ENCODE results near the gene SYPL2. TPM values are rescaled to one million over a fixed set of nuclear protein-coding genes. Genes with fewer than 3 reads are reported as not detected.

The SYPL2 gene
- total and polyA plus RNA-seq, 11 donors = 11.3 to 39.7 (median 25.4) TPM

DNA sequence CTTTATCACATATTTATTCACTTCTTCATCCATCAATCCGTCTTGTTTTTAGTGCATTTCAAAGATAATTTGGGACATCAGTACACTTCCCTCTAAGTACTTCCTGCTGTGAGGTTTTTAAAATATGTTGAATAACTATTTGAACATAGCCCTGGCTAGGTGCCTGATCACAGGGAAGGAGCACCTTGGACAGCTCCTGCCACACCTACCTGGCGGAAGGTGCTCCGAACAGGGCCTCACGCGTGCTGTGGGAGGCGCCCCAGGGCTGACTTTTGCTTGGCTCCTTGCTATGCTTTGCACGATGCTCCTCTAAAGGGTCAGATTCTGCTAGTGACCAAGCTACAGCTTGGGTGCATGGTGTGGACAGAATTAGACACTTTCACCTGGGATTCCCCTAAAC lies 12.5 kb downstream of the SYPL2 start:
- TF ChIP-seq CTCF (IDR thresholded peaks at IDR 0.05) = no peak
- TF ChIP-seq POLR2A (IDR thresholded peaks at IDR 0.05) = no peak
- Histone ChIP-seq H3K4me1 (peaks cover 0 to 22% (median 7%) of the 10 kb centered on the region in 12 donors), H3K27ac (no peak overlapping the region), H3K27me3 (peaks cover 0 to 3% (median 0%) of the 10 kb centered on the region in 9 donors), H3K36me3 (peaks cover 0 to 27% (median 10%) of the 10 kb centered on the region in 9 donors), H3K9me3 (no peaks in the 10 kb centered on the region), H3K4me3 (no peak overlapping the region)
- DNase-seq = peak in 1 of 5 donors; percentile 10
- intact Hi-C loops (cut with DNase I) = no loop called here
- ATAC-seq = no peak
- 46 to 54% (median 51%) methylated on average over 7 of the region's 7 CpGs for WGBS, 4 donors

DNA sequence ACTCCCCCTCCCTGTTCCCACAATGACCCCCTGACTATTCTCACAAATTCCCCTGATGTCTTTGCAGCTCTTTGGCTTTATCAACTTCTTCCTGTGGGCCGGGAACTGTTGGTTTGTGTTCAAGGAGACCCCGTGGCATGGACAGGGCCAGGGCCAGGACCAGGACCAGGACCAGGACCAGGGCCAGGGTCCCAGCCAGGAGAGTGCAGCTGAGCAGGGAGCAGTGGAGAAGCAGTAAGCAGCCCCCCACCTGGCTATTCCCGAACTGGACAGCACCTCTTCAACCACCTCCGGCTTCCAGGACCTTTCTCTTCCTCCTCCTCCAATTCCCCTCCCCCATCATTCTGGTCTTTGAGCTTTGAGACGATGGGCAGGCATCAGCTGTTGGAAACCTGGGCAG lies 13.0 kb downstream of the SYPL2 start:
- Histone ChIP-seq H3K9me3 (no peaks in the 10 kb centered on the region), H3K4me1 (peaks cover 0 to 21% (median 8%) of the 10 kb centered on the region in 12 donors), H3K27ac (no peak overlapping the region), H3K4me3 (no peak overlapping the region), H3K27me3 (peaks cover 0 to 3% (median 0%) of the 10 kb centered on the region in 9 donors), H3K36me3 (peaks cover 0 to 27% (median 10%) of the 10 kb centered on the region in 9 donors)
- 67 to 75% (median 70%) methylated on average over 5 of the region's 5 CpGs for WGBS, 4 donors
- no peak for TF ChIP-seq CTCF (IDR thresholded peaks at IDR 0.05)
- no peak for TF ChIP-seq POLR2A (IDR thresholded peaks at IDR 0.05)
- ATAC-seq (no peak), DNase-seq (peak in 1 of 5 donors; percentile 16)
- intact Hi-C loops (cut with DNase I) = no loop called here

DNA sequence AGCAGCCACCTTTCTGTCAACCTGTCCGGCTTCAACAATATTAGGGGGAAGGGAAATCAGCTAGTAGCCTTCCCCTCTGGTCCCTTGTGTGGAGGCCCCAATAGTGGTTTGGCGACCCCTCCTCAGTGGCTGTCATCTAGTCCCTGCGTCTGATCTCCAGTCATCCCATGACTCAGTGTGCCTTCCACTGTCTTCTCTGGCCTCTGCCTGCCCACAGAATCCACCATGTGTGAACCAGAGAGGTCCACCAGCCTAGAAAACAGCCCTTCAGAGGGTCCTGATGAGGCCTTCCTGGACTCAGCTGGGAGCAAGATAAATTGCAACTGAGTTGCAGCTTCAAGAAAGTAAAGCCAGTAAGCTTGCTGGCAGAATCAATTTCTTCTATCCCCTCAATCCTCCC lies 13.6 kb downstream of the SYPL2 start:
- no peak for TF ChIP-seq POLR2A (IDR thresholded peaks at IDR 0.05)
- ATAC-seq (no peak), DNase-seq (no peak)
- Histone ChIP-seq H3K9me3 (no peaks in the 10 kb centered on the region), H3K36me3 (peaks cover 0 to 27% (median 10%) of the 10 kb centered on the region in 9 donors), H3K27ac (no peak overlapping the region), H3K4me3 (no peak overlapping the region), H3K4me1 (peaks cover 0 to 22% (median 13%) of the 10 kb centered on the region in 12 donors), H3K27me3 (peaks cover 0 to 3% (median 0%) of the 10 kb centered on the region in 9 donors)
- 81 to 93% (median 89%) methylated on average over 3 of the region's 3 CpGs for WGBS, 4 donors
- intact Hi-C loops (cut with DNase I) = loop anchor here in 6 of 10 donors (5.0 kb wide), 2 partner anchors 48 to 53 kb away; partner anchors contain the start of gene PSMA5 (in 5 of the 6)

DNA sequence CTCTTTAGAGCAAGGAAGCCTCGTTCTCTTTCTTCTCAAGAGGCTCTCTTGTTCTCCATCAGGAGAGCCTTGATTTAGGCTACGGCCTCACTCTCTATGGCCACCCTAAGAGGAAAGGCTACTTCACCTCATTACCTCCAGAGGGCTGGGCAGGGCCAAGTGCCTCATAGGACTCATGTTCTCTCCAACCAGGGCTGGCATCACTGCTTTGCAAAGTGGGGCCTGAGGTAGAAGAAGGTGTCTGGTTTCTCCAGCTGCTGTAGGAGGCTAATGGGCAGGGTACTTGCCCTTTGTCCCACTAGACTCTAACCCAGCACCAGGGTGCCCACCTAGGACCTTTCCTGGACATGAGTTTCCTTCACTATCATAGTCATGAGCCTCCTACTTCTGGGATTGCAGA lies 15.3 kb downstream of the SYPL2 start:
- no peak overlapping the region for H3K4me3 ChIP-seq
- WGBS, 4 donors = 77 to 90% (median 86%) methylated on average over 2 of the region's 2 CpGs
- no peak for ATAC-seq
- H3K4me1 ChIP-seq = peaks cover 0 to 23% (median 14%) of the 10 kb centered on the region in 12 donors
- TF ChIP-seq CTCF (IDR thresholded peaks at IDR 0.05) (no peak), POLR2A (IDR thresholded peaks at IDR 0.05) (no peak)
- no peak for DNase-seq
- H3K9me3 ChIP-seq = no peaks in the 10 kb centered on the region
- intact Hi-C loops (cut with DNase I) = loop anchor here in 6 of 10 donors (5.0 kb wide), 2 partner anchors 49 to 54 kb away; partner anchors contain the start of gene PSMA5 (in 5 of the 6)
- peaks cover 0 to 20% (median 9%) of the 10 kb centered on the region in 9 donors for H3K36me3 ChIP-seq
- H3K27me3 ChIP-seq = peaks cover 0 to 3% (median 0%) of the 10 kb centered on the region in 9 donors
- H3K27ac ChIP-seq = no peak overlapping the region

GRCh38 chr1:109482242-109482641 lies 15.9 kb downstream of the SYPL2 start:
- TF ChIP-seq POLR2A (IDR thresholded peaks at IDR 0.05) = no peak
- TF ChIP-seq CTCF (IDR thresholded peaks at IDR 0.05) = no peak
- H3K27ac ChIP-seq = no peak overlapping the region
- ATAC-seq = no peak
- intact Hi-C loops (cut with DNase I) = loop anchor here in 6 of 10 donors (5.0 kb wide), 2 partner anchors 50 to 55 kb away; partner anchors contain the start of gene PSMA5 (in 5 of the 6)
- peaks cover 0 to 23% (median 14%) of the 10 kb centered on the region in 12 donors for H3K4me1 ChIP-seq
- no peaks in the 10 kb centered on the region for H3K9me3 ChIP-seq
- H3K36me3 ChIP-seq = peaks cover 0 to 20% (median 3%) of the 10 kb centered on the region in 9 donors
- no peak overlapping the region for H3K4me3 ChIP-seq
- DNase-seq = no peak
- H3K27me3 ChIP-seq = peaks cover 0 to 3% (median 0%) of the 10 kb centered on the region in 9 donors

All from heart left ventricle (tissue), 16 donors.